HG02870 (cell line): ENCODE measurements around the gene MLX.
"Not testable (repeated sequence)": the region's sequence is repeated elsewhere in the genome, so short reads cannot be mapped to it uniquely, and the experiment has no call there.

Source experiments
- ATAC-seq: cut with Tn5 transposase; IDR thresholded peaks from one replicate; pipeline ENCODE4 v1.9.1; 2021; ENCODE audit warnings: mild to moderate bottlenecking, moderate library complexity; ENCODE audit not compliant: unreplicated experiment

Gene MLX

DNA sequence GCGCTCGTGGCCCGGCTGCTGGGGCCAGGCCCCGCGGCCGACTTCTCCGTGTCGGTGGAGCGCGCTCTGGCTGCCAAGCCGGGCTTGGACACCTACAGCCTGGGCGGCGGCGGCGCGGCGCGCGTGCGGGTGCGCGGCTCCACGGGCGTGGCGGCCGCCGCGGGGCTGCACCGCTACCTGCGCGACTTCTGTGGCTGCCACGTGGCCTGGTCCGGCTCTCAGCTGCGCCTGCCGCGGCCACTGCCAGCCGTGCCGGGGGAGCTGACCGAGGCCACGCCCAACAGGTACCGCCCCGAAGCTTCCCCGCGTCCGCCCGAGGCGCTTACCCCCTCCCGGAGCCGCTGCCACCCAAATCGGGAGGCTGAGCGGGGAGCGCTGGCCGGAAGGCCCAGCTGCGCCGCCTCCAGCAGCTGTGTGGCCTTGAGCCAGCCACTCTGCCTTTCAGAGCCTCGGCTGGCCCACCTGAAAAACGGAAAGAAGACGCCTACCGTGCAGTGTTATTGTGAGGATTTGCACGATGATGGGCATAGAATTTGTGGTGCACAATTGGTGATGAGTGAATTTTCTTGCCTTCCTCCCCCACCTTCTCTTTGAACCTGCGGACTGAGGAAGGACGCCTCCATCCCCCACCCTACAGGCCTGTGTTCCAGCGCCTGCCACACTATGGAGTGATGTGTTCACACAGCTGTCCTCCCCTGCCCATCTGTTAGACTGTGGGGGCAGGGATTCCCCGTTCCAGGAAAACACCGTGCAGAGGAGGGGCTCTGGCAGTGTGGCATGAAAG, 30.3 kb upstream of the MLX start:
- peak; percentile 61 for ATAC-seq

DNA sequence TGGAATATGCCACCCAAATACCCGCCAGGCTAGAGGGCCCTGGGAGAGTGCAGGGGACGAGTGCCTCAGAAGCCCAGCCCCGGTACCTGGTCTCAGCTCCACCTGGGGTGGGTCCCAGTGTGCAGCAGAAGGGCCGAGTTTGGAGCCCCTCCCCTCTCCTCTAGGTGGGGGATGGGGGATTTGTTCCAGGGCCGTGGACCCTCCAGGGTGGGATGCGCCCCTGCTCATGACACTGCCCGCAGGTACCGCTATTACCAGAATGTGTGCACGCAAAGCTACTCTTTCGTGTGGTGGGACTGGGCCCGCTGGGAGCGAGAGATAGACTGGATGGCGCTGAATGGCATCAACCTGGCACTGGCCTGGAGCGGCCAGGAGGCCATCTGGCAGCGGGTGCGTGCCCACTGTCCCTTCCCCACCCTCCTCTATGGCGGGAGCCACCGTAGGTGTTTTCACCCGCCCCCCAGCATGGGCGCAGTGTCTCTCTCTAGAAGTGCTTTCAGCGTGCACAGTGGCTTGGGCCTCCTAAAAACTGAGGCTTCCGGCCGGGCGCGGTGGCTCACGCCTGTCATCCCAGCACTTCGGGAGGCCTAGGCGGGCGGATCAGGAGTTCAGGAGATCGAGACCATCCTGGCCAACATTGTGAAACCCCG, 29.6 kb upstream of the MLX start:
- no peak for ATAC-seq

DNA sequence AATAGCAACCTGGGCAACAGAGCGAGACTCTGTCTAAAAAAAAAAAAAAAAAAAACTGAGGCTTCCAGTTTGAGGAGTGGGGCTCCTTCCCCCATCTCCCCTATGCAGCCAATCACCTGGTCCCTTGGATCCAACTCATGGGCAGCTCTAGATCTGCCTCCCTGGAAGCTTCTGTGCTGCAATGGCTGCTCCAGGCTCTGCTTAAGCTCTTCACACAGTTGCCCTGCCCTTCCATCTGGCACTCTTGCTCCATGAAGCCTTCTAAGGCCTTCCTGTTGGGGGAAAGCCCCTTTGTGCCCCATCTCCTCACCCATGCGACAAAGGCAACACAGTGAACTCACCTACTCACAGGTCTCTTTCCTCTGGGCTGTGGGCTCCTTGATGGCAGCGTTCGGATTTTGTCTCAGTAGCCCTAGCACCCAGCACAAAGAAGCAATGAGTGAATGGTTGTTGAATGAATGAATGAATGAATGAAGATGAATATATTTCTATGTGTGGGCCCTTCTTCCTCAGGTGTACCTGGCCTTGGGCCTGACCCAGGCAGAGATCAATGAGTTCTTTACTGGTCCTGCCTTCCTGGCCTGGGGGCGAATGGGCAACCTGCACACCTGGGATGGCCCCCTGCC, 29.0 kb upstream of the MLX start:
- ATAC-seq, result no peak

GRCh38 chr17:42538482-42538881, 28.4 kb upstream of the MLX start:
- ATAC-seq, result no peak

DNA sequence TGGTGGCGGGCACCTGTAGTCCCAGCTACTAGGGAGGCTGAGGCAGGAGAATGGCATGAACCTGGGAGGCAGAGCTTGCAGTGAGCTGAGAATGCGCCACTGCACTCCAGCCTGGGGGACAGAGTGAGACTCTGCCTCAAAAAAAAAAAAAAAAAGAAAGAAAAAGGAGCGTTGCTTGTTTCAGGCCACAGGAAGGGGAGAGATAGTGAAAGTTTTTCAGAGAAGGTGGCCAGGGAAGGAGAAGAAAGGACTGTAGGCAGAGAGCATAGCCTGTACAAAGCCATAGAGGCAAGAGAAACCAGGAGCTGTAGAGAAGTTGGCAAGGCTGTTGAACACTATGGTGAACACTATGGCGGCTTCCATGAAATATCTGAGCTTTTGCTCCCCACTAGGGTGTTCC, 26.3 kb upstream of the MLX start:
- ATAC-seq, result not testable (repeated sequence)

- ATAC-seq, result no peak
Measured at GRCh38 chr17:42541041-42541833, 25.7 kb upstream of the MLX start.

DNA sequence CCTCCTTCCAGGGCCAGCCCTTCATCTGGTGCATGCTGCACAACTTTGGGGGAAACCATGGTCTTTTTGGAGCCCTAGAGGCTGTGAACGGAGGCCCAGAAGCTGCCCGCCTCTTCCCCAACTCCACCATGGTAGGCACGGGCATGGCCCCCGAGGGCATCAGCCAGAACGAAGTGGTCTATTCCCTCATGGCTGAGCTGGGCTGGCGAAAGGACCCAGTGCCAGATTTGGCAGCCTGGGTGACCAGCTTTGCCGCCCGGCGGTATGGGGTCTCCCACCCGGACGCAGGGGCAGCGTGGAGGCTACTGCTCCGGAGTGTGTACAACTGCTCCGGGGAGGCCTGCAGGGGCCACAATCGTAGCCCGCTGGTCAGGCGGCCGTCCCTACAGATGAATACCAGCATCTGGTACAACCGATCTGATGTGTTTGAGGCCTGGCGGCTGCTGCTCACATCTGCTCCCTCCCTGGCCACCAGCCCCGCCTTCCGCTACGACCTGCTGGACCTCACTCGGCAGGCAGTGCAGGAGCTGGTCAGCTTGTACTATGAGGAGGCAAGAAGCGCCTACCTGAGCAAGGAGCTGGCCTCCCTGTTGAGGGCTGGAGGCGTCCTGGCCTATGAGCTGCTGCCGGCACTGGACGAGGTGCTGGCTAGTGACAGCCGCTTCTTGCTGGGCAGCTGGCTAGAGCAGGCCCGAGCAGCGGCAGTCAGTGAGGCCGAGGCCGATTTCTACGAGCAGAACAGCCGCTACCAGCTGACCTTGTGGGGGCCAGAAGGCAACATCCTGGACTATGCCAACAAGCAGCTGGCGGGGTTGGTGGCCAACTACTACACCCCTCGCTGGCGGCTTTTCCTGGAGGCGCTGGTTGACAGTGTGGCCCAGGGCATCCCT, 23.5 kb upstream of the MLX start:
- no peak for ATAC-seq

GRCh38 chr17:42544874-42545283, 22.0 kb upstream of the MLX start:
- ATAC-seq, result no peak

- ATAC-seq, result not testable (repeated sequence)
Measured at GRCh38 chr17:42545755-42546505, 21.0 kb upstream of the MLX start.

GRCh38 chr17:42547001-42547461, 19.9 kb upstream of the MLX start:
- no peak for ATAC-seq

DNA sequence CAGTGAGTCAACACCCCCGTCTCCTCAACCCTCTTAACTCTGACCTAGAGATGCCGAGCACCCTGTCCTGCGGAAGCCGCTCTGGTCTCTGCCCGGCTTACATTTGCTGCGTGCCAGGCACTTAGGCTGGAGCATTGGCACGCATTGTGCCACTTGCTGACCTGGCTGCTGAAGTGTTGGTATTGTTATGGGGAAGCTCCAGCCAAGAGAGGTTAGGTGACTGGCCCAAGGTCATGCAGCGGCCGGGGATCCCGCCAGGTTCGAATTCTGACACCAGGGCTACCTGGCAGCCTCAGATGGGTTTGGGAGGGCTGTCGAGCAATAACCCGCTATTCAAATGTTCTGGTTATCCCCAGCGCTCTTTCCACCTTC, 19.2 kb upstream of the MLX start:
- ATAC-seq, result no peak

GRCh38 chr17:42548070-42548837, 18.6 kb upstream of the MLX start:
- ATAC-seq, result no peak

DNA sequence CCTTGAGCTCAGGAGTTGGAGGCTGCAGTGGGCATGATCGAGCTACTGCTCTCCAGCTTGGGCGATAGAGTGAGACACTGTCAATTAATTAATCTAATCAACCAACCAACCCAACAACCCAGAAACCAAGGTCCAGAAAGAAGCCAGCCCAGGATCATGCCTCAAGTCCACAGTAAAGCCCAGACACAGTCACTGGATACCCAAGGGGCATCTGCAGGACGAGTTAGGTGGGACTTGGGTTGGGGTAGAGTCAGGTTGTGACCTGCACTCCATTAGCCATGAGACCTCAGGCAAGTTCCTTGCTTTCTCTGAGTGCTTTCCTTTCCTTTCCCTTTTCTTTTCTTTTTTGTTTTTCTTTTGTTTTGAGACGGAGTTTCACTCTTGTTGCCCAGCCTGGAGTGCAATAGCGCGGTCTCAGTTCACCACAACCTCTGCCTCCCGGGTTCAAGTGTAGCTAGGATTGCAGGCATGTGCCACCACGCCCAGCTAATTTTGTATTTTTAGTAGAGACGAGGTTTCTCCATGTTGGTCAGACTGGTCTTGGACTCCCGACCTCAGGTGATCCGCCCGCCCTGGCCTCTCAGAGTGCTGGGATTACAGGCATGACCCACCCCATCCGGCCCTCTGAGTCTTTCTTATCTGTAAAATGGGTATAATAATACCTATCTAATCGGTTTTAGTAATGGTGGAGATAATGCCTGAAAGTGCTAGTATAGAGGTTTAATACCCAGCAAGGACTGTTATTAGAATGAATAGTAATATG, 17.7 kb upstream of the MLX start:
- ATAC-seq, result no peak

GRCh38 chr17:42552736-42553135, 14.2 kb upstream of the MLX start, which contains the start of gene HSD17B1:
Gene HSD17B1, plus strand, starts transcription at chr17:42552923. Its CDS starts 11 bp downstream, at chr17:42552934.
- not testable (repeated sequence) for ATAC-seq

GRCh38 chr17:42553161-42553818, 13.6 kb upstream of the MLX start:
- no peak for ATAC-seq

DNA sequence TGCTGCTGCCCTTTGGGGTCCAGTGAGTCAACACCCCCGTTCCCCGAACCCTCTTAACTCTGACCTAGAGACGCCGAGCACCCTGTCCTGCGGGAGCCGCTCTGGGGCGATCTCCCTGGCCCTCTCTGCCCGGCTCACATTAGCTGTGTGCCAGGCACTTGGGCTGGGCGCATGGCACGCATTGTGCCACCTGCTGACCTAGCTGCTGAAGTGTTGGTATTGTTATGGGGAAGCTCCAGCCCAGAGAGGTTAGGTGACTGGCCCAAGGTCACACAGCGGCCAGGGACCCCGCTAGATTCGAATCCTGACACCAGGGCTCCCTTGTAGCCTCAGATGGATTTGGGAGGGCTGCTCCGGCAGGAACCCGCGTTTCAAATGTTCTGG, 13.0 kb upstream of the MLX start:
- no peak for ATAC-seq
